GM15510 (cell line): Measurements from ENCODE around the gene IQSEC1.

Source experiments
- POLR2A ChIP-seq: IDR thresholded peaks from 3 replicates; pipeline ENCODE4 v1.6.1; 2011; ENCODE audit warnings: borderline replicate concordance; ENCODE audit not compliant: insufficient read length; ENCODE audit errors: extremely low read depth

IQSEC1 gene

DNA sequence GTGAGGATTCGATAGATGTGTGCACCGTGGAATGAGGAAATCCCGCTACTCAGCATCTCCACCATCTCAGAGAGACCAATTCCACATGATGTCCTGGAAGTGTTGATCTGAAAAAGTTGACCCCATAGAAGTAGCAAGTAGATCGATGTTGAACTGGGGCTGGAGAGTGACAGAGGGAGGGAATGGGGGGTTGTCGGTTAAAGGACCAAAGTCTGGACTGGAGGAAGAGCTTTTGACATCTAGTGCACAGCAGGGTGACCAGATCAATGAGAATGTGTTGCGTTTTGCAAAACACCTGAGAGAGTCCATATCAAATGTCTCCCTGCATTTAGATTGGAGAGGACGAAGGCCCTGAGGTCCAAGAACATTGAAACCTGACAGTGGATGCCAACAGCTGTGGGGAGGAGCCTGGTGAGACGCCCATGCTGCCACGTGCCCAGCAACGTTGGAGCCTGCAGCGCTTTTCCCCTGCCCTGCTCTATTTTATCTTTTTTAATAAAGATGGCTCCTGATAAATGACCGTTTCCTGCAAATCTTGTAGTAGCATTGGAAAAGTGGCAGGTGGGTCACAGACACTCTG is 201.7 kb downstream of the IQSEC1 start:
- no peak for TF ChIP-seq POLR2A

- TF ChIP-seq POLR2A = no peak
Measured at GRCh38 chr3:12870942-12871341, 202.3 kb downstream of the IQSEC1 start.

DNA sequence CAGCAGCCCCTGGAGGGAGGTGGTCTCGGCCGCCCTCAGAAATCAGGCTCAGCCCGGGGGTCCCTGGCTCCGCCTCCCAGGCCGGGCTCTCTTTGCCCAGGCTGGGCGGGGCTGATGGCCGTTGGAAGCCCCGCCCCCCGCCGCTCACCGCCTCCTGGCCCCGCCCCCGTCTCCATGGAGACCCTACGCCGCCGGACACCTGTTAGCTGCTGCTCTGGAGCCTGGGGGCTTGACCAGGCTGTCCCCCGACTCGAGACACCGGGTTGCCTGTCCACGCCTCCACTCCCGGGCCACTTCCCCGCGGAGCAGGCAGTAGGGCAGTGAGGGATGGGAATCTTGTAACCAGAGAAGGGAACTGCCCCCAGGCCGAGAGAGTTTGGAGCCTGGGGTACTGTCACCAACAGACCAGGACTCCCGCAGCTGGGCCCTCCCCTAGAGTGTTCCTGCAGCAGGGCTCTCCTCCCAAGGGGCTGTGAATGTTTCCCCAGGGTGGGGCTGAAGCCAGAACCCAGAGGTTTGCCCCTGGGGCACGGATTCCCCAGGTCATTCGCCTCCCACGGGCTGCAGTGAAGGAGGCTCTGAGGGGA is 204.1 kb downstream of the IQSEC1 start:
- no peak for TF ChIP-seq POLR2A

GRCh38 chr3:12868039-12869034 is 204.9 kb downstream of the IQSEC1 start:
- TF ChIP-seq POLR2A = no peak

- no peak for TF ChIP-seq POLR2A
Measured at GRCh38 chr3:12866836-12867235, 206.4 kb downstream of the IQSEC1 start.

GRCh38 chr3:12865271-12865670 is 208.0 kb downstream of the IQSEC1 start:
- no peak for TF ChIP-seq POLR2A

DNA sequence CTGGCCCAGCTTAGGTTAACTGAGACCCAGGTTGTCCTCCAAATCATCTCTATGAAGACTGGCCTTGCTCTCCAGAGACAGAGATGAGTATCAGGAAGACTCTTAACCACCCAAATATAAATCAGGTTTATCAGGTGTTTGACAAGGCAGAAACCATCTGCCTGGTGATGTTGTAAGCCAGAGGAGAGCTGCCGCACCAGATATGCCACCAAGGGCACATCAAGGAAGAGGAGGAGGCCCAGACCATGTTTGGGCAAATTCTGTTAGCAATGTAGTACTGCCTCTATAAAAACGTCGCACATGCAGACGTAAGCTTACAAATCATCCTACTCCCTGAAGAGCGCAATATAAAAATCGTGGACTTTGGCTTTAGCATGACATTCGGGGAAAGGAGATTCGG is 210.8 kb downstream of the IQSEC1 start:
- no peak for TF ChIP-seq POLR2A

DNA sequence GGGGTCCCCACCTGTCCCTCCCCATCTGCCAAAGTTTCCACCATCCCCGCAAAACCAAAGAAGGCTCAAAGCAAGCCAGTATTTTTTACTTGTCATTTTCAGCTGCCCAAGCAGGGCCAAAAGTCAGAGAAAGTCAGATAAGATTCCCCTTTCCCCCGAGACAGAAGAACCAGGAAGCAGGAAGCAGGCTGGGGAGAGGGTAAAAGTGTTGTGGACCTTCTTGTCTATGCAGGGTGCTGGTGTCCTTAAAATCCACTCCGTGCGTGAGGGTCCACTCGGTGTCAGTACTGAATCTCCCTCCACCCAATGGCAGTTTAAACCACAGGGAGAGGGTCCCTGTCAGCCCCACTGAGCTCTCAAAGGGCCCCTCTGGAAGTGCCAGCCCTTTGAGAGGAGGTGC is 211.6 kb downstream of the IQSEC1 start:
- no peak for TF ChIP-seq POLR2A

GRCh38 chr3:12859840-12860239 is 213.4 kb downstream of the IQSEC1 start:
- no peak for TF ChIP-seq POLR2A

- no peak for TF ChIP-seq POLR2A
Measured at GRCh38 chr3:12856626-12857025, 216.6 kb downstream of the IQSEC1 start.

DNA sequence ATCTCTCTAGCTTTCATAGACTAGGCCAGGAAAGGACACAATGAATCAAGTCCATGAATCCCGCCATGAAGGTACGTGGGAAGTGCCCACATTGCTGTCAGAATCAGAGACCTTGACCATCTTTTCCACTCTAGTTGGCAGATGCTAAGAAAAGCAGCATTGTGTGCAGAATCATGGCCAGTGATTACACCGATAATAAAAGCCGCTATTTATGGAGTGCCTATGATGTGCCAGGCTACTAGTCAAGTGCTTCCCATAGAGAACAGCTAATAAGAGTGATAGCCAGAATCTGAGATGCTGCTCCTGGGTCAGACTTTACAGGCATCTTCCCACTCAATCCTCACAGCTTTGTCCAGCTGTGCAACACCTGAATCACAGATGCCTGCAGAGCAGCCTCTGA is 218.7 kb downstream of the IQSEC1 start:
- TF ChIP-seq POLR2A = no peak

DNA sequence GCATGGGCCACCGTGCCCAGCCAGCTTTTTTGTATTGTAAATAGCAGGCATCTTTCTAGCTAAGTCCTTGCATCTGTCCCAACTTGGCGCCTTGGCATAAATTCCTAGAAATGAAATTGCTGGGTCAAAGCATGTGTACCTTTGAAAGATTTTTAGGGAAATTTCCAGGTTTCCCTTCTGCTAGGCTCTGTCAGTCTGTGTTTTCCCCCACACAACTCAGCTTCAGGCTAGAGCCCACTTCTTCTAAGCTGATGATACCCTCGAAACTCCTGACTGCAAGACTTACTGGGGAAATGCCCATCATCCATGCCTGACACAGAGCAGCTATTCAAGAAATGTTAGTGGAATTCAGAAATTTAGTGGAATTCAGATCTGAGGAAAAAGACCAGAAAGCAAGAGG is 221.0 kb downstream of the IQSEC1 start:
- TF ChIP-seq POLR2A = no peak
